Neural crest cell (in vitro differentiated cells): ENCODE measurements around the gene TGFBR3. TPM values are rescaled to one million over a fixed set of nuclear protein-coding genes. Genes with fewer than 3 reads are reported as not detected.

ENCODE experiments used
- DNase-seq: peaks from one replicate; pipeline ENCODE4 v3.0.0; 2021; ENCODE audit warnings: low read depth, mixed read lengths, low spot score
- H3K27ac Mint-ChIP-seq: one replicate; pipeline ENCODE4 v1.8.0; 2021; ENCODE audit warnings: mild to moderate bottlenecking, mixed read lengths; ENCODE audit not compliant: unreplicated experiment
- H3K27me3 Mint-ChIP-seq: 2 replicates; pipeline ENCODE4 v1.8.0; 2021; ENCODE audit warnings: low read depth, mild to moderate bottlenecking, mixed read lengths
- H3K36me3 Mint-ChIP-seq: 2 replicates; pipeline ENCODE4 v1.8.0; 2021; ENCODE audit warnings: low read depth, mild to moderate bottlenecking, mixed read lengths
- H3K4me1 Mint-ChIP-seq: 2 replicates; pipeline ENCODE4 v1.8.0; 2021; ENCODE audit warnings: mixed read lengths
- H3K4me3 Mint-ChIP-seq: one replicate; pipeline ENCODE4 v1.8.0; 2021; ENCODE audit warnings: mild to moderate bottlenecking, mixed read lengths
- H3K9me3 Mint-ChIP-seq: 2 replicates; pipeline ENCODE4 v1.8.0; 2021; ENCODE audit warnings: mixed read lengths
- total RNA-seq: library from RNA; stranded (reverse); gene quantifications from 2 replicates; pipeline ENCODE4 v1.2.1, GENCODE V29; 2021
- TF ChIP-seq, protein P1 (sequence below): fragments of 200-600 bp; sonication (generic); conservative IDR thresholded peaks from 2 replicates; pipeline ENCODE4 v1.5.0; 2021; ENCODE audit warnings: antibody characterized with exemption, mild to moderate bottlenecking

TGFBR3 gene
- total RNA-seq, 1 donor from 2014 or later = 15.1 TPM

DNA sequence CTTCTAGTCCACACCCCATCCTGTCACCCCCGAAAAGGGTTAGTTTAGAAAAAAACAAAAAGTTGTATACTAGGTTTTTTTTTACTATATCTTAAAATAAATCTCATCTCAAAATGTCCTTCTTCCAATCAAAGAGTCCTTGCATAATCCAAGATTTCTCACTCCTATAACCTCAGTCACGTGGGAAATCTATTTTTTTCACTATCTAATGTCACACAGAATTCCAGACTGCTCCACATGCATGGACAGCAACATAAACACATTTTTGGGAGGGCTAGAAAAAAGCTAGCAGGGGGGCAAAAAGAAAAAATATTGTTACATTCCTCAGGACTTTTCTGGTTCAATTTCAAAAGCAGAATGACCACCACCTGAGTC, 39.3 kb downstream of the TGFBR3 start:
- no peak overlapping the region for H3K4me3 Mint-ChIP-seq
- H3K9me3 Mint-ChIP-seq = peaks cover 2% of the 10 kb centered on the region
- no peaks in the 10 kb centered on the region for H3K27me3 Mint-ChIP-seq
- no peak for DNase-seq
- H3K36me3 Mint-ChIP-seq = no peaks in the 10 kb centered on the region
- H3K27ac Mint-ChIP-seq = no peak overlapping the region
- TF ChIP-seq, protein P1, sequence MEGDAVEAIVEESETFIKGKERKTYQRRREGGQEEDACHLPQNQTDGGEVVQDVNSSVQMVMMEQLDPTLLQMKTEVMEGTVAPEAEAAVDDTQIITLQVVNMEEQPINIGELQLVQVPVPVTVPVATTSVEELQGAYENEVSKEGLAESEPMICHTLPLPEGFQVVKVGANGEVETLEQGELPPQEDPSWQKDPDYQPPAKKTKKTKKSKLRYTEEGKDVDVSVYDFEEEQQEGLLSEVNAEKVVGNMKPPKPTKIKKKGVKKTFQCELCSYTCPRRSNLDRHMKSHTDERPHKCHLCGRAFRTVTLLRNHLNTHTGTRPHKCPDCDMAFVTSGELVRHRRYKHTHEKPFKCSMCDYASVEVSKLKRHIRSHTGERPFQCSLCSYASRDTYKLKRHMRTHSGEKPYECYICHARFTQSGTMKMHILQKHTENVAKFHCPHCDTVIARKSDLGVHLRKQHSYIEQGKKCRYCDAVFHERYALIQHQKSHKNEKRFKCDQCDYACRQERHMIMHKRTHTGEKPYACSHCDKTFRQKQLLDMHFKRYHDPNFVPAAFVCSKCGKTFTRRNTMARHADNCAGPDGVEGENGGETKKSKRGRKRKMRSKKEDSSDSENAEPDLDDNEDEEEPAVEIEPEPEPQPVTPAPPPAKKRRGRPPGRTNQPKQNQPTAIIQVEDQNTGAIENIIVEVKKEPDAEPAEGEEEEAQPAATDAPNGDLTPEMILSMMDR = no peak
- no peaks in the 10 kb centered on the region for H3K4me1 Mint-ChIP-seq

DNA sequence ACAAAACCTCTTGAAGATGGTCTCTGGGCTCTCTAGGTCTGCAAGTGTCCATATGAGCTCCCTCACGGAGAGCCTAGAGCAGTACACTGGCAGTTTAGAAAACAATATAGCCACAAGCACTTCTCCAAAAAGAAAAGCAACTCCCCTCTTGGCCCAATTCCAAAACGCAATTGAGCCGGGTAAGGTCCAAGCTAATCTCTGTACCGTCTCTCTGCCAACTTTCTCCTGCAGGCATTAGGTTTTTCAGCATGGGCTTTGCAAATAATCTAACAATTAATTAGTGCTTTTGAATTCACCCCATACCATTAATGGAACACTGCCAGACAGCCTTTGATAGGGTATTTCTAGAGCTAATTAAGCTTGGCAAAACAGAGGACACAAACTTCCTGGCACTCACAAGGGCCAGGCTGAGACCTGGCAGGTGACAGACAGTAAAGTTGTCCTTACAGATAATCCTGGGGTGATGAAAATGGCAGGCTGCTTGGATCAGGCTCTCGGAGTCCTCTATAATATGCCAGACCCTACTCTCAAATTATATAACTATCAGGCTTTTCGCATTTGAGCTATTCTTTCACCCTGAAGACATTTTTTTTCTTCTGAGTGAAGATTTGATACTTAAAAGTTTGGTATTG, 39.8 kb downstream of the TGFBR3 start:
- H3K4me3 Mint-ChIP-seq = no peak overlapping the region
- no peaks in the 10 kb centered on the region for H3K27me3 Mint-ChIP-seq
- no peaks in the 10 kb centered on the region for H3K4me1 Mint-ChIP-seq
- TF ChIP-seq, protein P1 = no peak
- DNase-seq = no peak
- peaks cover 2% of the 10 kb centered on the region for H3K9me3 Mint-ChIP-seq
- no peaks in the 10 kb centered on the region for H3K36me3 Mint-ChIP-seq
- H3K27ac Mint-ChIP-seq = no peak overlapping the region

DNA sequence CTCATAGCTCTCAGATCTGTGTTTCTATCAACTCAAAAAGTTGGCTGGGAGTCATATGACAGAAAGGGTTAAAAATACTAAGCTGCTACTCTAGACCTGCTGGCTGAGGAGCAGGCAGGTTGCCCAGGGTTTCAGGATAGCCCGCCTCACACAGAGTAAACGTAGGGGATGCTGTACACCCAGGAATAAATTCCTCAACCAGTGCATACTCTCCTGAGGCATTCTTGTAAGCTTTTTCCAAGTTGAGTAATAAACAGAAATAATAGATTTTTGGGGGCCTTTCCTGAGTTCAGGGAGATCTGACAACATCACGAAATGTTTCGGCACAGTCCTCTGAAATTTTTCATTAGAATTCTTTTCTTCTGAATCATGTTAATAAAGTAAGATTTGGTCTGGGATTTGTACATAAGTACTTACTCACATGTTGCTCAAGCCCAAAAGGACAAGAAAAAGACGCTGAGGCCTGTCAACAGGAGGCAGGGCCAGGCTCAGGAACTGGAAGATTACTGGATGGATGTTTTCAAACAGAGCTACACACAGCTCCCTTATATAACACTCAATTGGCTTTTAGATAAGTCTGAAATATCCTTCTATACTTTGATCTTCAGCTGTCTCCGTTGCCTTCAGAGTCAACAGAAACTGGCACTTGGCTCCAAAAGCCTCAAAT, 41.0 kb downstream of the TGFBR3 start:
- H3K36me3 Mint-ChIP-seq = no peaks in the 10 kb centered on the region
- no peak for DNase-seq
- H3K27ac Mint-ChIP-seq = no peak overlapping the region
- TF ChIP-seq, protein P1 = no peak
- H3K4me3 Mint-ChIP-seq = no peak overlapping the region
- no peaks in the 10 kb centered on the region for H3K4me1 Mint-ChIP-seq
- peaks cover 2% of the 10 kb centered on the region for H3K9me3 Mint-ChIP-seq
- no peaks in the 10 kb centered on the region for H3K27me3 Mint-ChIP-seq

DNA sequence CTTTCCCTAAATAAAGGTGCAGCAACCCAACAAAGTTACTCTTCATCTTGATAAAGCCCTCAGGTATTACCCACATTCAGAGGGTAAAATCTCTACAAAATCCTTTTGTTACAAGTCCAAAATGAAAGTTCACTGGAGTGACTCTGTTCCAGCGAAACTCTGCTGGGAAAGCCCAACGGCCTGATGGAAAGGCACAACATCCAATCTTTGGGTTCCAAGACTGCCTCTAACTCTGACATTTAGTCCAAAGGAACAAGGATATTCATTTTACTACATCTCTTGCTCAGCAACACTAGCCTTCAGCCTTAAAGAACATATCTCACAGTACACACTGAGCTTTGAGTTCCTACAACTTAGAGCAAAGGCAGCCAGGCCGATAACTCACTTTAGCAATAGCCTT, 42.1 kb downstream of the TGFBR3 start:
- H3K27me3 Mint-ChIP-seq = no peaks in the 10 kb centered on the region
- no peak overlapping the region for H3K27ac Mint-ChIP-seq
- peaks cover 2% of the 10 kb centered on the region for H3K9me3 Mint-ChIP-seq
- DNase-seq = no peak
- no peak overlapping the region for H3K4me3 Mint-ChIP-seq
- TF ChIP-seq, protein P1 = no peak
- H3K36me3 Mint-ChIP-seq = no peaks in the 10 kb centered on the region
- peaks cover 5% of the 10 kb centered on the region for H3K4me1 Mint-ChIP-seq

DNA sequence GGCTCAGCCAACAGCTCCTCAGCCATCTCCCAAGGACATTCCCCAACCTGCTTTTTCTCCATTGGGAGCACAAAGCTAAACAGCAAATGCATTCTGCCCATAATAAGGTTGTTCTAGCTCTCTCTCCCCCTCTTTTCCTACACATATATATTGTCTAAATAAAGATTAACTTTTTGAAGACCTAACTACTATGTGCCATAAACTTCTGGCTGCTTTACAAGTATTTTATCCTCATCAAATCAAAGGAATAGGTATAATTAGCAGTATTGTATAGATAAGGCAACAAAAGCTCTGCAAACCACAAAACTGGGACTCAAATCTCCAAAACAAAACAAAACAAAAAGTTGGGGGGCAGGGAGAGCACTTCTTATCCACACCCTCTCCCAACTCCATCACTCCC, 43.4 kb downstream of the TGFBR3 start:
- TF ChIP-seq, protein P1 = no peak
- no peak for DNase-seq
- Mint-ChIP-seq H3K4me3 (no peak overlapping the region), H3K27ac (no peak overlapping the region), H3K36me3 (no peaks in the 10 kb centered on the region), H3K27me3 (no peaks in the 10 kb centered on the region), H3K4me1 (peaks cover 5% of the 10 kb centered on the region), H3K9me3 (peaks cover 2% of the 10 kb centered on the region)
